B cell (primary cell): ENCODE data around the gene CEP128. TPM values are rescaled to one million over a fixed set of nuclear protein-coding genes. Genes with fewer than 3 reads are reported as not detected.

Source experiments
- ATAC-seq: fragments of 200-7000 bp; cut with Tn5 transposase; one replicate; pipeline ENCODE4 v1.10.0; 2021; ENCODE audit warnings: low read depth, mild to moderate bottlenecking, moderate number of reproducible peaks, moderate library complexity
- CTCF ChIA-PET: fragments of 350-600 bp; sonication (Branson Sonifier 250); formaldehyde crosslinking; loops from one replicate; lab custom pipeline; 2021; ENCODE audit warnings: antibody characterized with exemption, inconsistent platforms; lab: Charles Lee
- POLR2A ChIA-PET: fragments of 350-600 bp; sonication (Branson Sonifier 250); formaldehyde crosslinking; loops from one replicate; lab custom pipeline; 2021; ENCODE audit warnings: antibody characterized with exemption; lab: Charles Lee
- DNase-seq: peaks from one replicate; pipeline ENCODE4 v3.0.0; 2013
- H2AFZ ChIP-seq: 2 replicates; pipeline ENCODE4 v1.6.1; 2012; ENCODE audit warnings: mild to moderate bottlenecking, low read depth, low read length; ENCODE audit not compliant: insufficient read depth, poor library complexity, severe bottlenecking
- H3K27ac ChIP-seq, 2 donors: 1 replicate in 1 of 2; 2 replicates in 1 of 2; pipeline ENCODE4 v1.5.1; 2012 to 2013; ENCODE audit warnings: low read length in 2 of 2, mild to moderate bottlenecking in 2 of 2, moderate library complexity in 1 of 2
- H3K27me3 ChIP-seq, 4 experiments: fragments of 200-600 bp in 1 of 4; sonication (generic) in 1 of 4; replicated peaks in 1 of 4; 1 replicate in 2 of 4; 2 replicates in 2 of 4; pipeline versions ENCODE4 v1.6.1 to v1.7.0; 2013 to 2016; ENCODE audit warnings: low read length in 3 of 4, mild to moderate bottlenecking in 2 of 4, mixed read lengths in 1 of 4, moderate library complexity in 1 of 4; ENCODE audit not compliant: insufficient read depth in 4 of 4, control insufficient read depth in 3 of 4; ENCODE audit errors: control extremely low read depth in 1 of 4
- H3K36me3 ChIP-seq, 2 experiments: replicated peaks in 1 of 2; 1 replicate in 1 of 2; 2 replicates in 1 of 2; pipeline versions ENCODE4 v1.6.1 to v1.7.1; 2013; ENCODE audit warnings: low read length in 1 of 2; ENCODE audit not compliant: insufficient read depth in 2 of 2, control insufficient read depth in 1 of 2; ENCODE audit errors: control extremely low read depth in 1 of 2, extremely low read depth in 1 of 2
- H3K4me1 ChIP-seq, 2 donors: fragments of 200-600 bp in 1 of 2; sonication (generic) in 1 of 2; 1 replicate in 1 of 2; 2 replicates in 1 of 2; pipeline versions ENCODE4 v1.5.1 to v1.6.1; 2013 to 2017; ENCODE audit warnings: low read length in 2 of 2; ENCODE audit not compliant: control insufficient read depth in 2 of 2, insufficient read depth in 2 of 2
- H3K4me2 ChIP-seq: replicated peaks from 2 replicates; pipeline ENCODE3; 2012; ENCODE audit warnings: mild to moderate bottlenecking, low read depth, low read length; ENCODE audit not compliant: poor library complexity, severe bottlenecking
- H3K4me3 ChIP-seq, 5 experiments: fragments of 200-600 bp in 1 of 5; sonication (generic) in 1 of 5; 1 replicate in 3 of 5; 2 replicates in 2 of 5; pipeline versions ENCODE4 v1.5.1 to v1.7.0; 2011 to 2016; ENCODE audit warnings: low read length in 4 of 5, mild to moderate bottlenecking in 4 of 5, low read depth in 2 of 5, control low read depth in 1 of 5, moderate library complexity in 1 of 5; ENCODE audit not compliant: insufficient read depth in 1 of 5; ENCODE audit errors: control extremely low read depth in 1 of 5, extremely low read depth in 1 of 5
- H3K79me2 ChIP-seq: fragments of 200-600 bp; sonication (generic); one replicate; pipeline ENCODE4 v1.6.0; 2016; ENCODE audit warnings: low read length; ENCODE audit not compliant: control insufficient read depth, insufficient read depth
- H3K9ac ChIP-seq: fragments of 200-600 bp; sonication (generic); 2 replicates; pipeline ENCODE4 v1.6.1; 2017; ENCODE audit warnings: mild to moderate bottlenecking, low read length, moderate library complexity
- H3K9me3 ChIP-seq, 3 donors: one replicate each; pipeline versions ENCODE4 v1.6.1 to v1.7.1; 2013; ENCODE audit warnings: low read length in 2 of 3; ENCODE audit not compliant: control insufficient read depth in 2 of 3, insufficient read depth in 1 of 3; ENCODE audit errors: control extremely low read depth in 1 of 3
- H4K20me1 ChIP-seq: 2 replicates; pipeline ENCODE4 v1.6.0; 2012; ENCODE audit warnings: mild to moderate bottlenecking, low read length; ENCODE audit not compliant: insufficient read depth, control insufficient read depth, poor library complexity, severe bottlenecking
- H3K27ac Mint-ChIP-seq: one replicate; pipeline ENCODE4 v1.8.0; 2021; ENCODE audit warnings: mixed read lengths
- H3K27me3 Mint-ChIP-seq: one replicate; pipeline ENCODE4 v1.8.0; 2021; ENCODE audit warnings: mixed read lengths
- H3K4me1 Mint-ChIP-seq: one replicate; pipeline ENCODE4 v1.8.0; 2021; ENCODE audit warnings: mixed read lengths
- H3K4me3 Mint-ChIP-seq: one replicate; pipeline ENCODE4 v1.8.0; 2021; ENCODE audit warnings: mixed read lengths
- H3K9me3 Mint-ChIP-seq: one replicate; pipeline ENCODE4 v1.8.0; 2022; ENCODE audit warnings: mixed read lengths; ENCODE audit not compliant: insufficient read depth
- EZH2 ChIP-seq: IDR thresholded peaks from 2 replicates; pipeline ENCODE4 v1.6.1; 2012; ENCODE audit warnings: borderline replicate concordance, low read depth, mild to moderate bottlenecking, moderate library complexity, low read length; ENCODE audit not compliant: insufficient read depth, poor library complexity, severe bottlenecking
- WGBS: methylation state at CpG from one replicate; pipeline ENCODE4 v1.1.5; 2013; ENCODE audit warnings: missing lambda C conversion rate; ENCODE audit not compliant: insufficient coverage; 5-methylcytosine and 5-hydroxymethylcytosine counted together
- intact Hi-C: fragments of 100-400 bp; cut with micrococcal nuclease; formaldehyde crosslinking; loops from one replicate; pipeline ENCODE4 v1.10.0; 2022
- polyA plus RNA-seq: library from polyadenylated mRNA; depleted of rRNA; stranded (reverse); fragments of >200 nt; gene quantifications from 2 replicates; pipeline ENCODE4 v1.2.3, GENCODE V29; 2012
- total RNA-seq, 2 donors: library from RNA; stranded (reverse); fragments of 120-200 nt in 1 of 2; gene quantifications; 1 replicate in 1 of 2; 2 replicates in 1 of 2; pipeline versions ENCODE4 v1.2.3 to v1.2.4, GENCODE V29; 2013 to 2022
- TF ChIP-seq, protein P1 (sequence below): fragments of 200-600 bp; IDR thresholded peaks from one replicate; pipeline ENCODE4 v1.8.0; 2022; ENCODE audit warnings: antibody characterized with exemption, mild to moderate bottlenecking

CEP128 gene
- total and polyA plus RNA-seq, 2 donors (not counting 1 experiment from before 2014, with no cell fraction given), result 1.1 to 31.6 TPM

DNA sequence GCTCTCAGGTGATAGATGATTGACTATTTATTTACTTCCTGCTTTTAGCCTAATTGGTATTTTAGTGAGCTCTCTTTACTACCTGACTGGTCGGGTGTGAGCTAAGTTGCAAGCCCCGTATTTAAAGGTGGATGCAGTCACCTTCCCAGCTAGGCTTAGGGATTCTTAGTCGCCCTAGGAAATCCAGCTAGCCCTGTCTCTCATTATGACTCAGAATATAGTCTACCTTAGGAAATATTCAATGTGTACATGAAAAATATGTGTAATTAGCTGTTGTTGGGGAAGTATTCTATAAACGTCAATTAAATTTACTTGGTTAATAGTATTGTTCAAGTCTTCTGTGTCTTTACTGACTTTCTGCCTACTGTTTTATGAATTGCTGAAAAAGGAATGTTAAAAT, 423.4 kb downstream of the CEP128 start:
- no peak overlapping the region for H2AFZ ChIP-seq
- no peak overlapping the region for H3K27ac ChIP-seq
- no peaks in the 10 kb centered on the region for H3K27me3 Mint-ChIP-seq
- CTCF ChIA-PET, result no interaction called here
- 80% methylated on average over 2 of the region's 4 CpGs for WGBS
- ATAC-seq, result no peak
- intact Hi-C loops, result no loop called here
- no peaks in the 10 kb centered on the region for H3K4me1 ChIP-seq
- no peaks in the 10 kb centered on the region for H3K4me1 Mint-ChIP-seq
- H3K79me2 ChIP-seq, result no peaks in the 10 kb centered on the region
- no peak for DNase-seq
- H3K27ac Mint-ChIP-seq, result no peak overlapping the region
- POLR2A ChIA-PET, result no interaction called here
- peaks cover 0 to 9% (median 0%) of the 10 kb centered on the region in 3 donors for H3K9me3 ChIP-seq
- TF ChIP-seq, protein P1, sequence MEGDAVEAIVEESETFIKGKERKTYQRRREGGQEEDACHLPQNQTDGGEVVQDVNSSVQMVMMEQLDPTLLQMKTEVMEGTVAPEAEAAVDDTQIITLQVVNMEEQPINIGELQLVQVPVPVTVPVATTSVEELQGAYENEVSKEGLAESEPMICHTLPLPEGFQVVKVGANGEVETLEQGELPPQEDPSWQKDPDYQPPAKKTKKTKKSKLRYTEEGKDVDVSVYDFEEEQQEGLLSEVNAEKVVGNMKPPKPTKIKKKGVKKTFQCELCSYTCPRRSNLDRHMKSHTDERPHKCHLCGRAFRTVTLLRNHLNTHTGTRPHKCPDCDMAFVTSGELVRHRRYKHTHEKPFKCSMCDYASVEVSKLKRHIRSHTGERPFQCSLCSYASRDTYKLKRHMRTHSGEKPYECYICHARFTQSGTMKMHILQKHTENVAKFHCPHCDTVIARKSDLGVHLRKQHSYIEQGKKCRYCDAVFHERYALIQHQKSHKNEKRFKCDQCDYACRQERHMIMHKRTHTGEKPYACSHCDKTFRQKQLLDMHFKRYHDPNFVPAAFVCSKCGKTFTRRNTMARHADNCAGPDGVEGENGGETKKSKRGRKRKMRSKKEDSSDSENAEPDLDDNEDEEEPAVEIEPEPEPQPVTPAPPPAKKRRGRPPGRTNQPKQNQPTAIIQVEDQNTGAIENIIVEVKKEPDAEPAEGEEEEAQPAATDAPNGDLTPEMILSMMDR, result no peak
- TF ChIP-seq EZH2, result no peak
- H3K4me3 Mint-ChIP-seq, result no peak overlapping the region
- no peaks in the 10 kb centered on the region for H3K27me3 ChIP-seq
- peaks cover 6% of the 10 kb centered on the region for H3K9me3 Mint-ChIP-seq
- no peaks in the 10 kb centered on the region for H4K20me1 ChIP-seq
- H3K9ac ChIP-seq, result no peak overlapping the region
- no peak overlapping the region for H3K4me2 ChIP-seq
- H3K36me3 ChIP-seq, result no peaks in the 10 kb centered on the region
- H3K4me3 ChIP-seq, result no peak overlapping the region

- no peak overlapping the region for H3K9ac ChIP-seq
- ATAC-seq (no peak), DNase-seq (no peak)
- H3K79me2 ChIP-seq, result no peaks in the 10 kb centered on the region
- ChIA-PET CTCF (no interaction called here), POLR2A (no interaction called here)
- Mint-ChIP-seq H3K4me1 (no peaks in the 10 kb centered on the region), H3K4me3 (no peak overlapping the region), H3K27me3 (no peaks in the 10 kb centered on the region), H3K9me3 (no peaks in the 10 kb centered on the region), H3K27ac (no peak overlapping the region)
- H4K20me1 ChIP-seq, result no peaks in the 10 kb centered on the region
- intact Hi-C loops, result no loop called here
- no peak overlapping the region for H3K27ac ChIP-seq
- H3K4me2 ChIP-seq, result no peak overlapping the region
- H3K4me3 ChIP-seq, result no peak overlapping the region
- H2AFZ ChIP-seq, result no peak overlapping the region
- H3K27me3 ChIP-seq, result no peaks in the 10 kb centered on the region
- no peaks in the 10 kb centered on the region for H3K9me3 ChIP-seq
- WGBS, result no CpG with 5 or more reads among the region's 3 CpGs
- no peaks in the 10 kb centered on the region for H3K4me1 ChIP-seq
- no peaks in the 10 kb centered on the region for H3K36me3 ChIP-seq
- TF ChIP-seq, protein P1, result no peak
- TF ChIP-seq EZH2, result no peak
Observed at GRCh38 chr14:80507292-80507869, 434.2 kb downstream of the CEP128 start.
